GM23338 (cell line): Measurements from ENCODE around the gene NFKBIA. TPM values are rescaled to one million over a fixed set of nuclear protein-coding genes. Genes with fewer than 3 reads are reported as not detected.

Source experiments
- ATAC-seq: fragments of 200-7000 bp; cut with Tn5 transposase; 3 replicates; pipeline ENCODE4 v1.9.1; 2020
- DNase-seq: peaks from one replicate; pipeline ENCODE4 v3.0.0-alpha.2; 2015; ENCODE audit warnings: low spot score
- H2AFZ ChIP-seq: fragments of 200-600 bp; sonication (generic); 2 replicates; pipeline ENCODE4 v1.8.0; 2016; ENCODE audit warnings: antibody characterized with exemption, mild to moderate bottlenecking, moderate library complexity
- H3F3A ChIP-seq: fragments of 200-600 bp; sonication (generic); replicated peaks from 2 replicates; pipeline ENCODE4 v1.8.0; 2017; ENCODE audit warnings: antibody characterized with exemption, mixed run types, low read depth
- H3K27ac ChIP-seq: fragments of 200-600 bp; sonication (generic); 2 replicates; pipeline ENCODE4 v1.6.1; 2016; ENCODE audit warnings: low read depth
- H3K27me3 ChIP-seq: fragments of 200-600 bp; sonication (generic); 2 replicates; pipeline ENCODE4 v1.8.0; 2016; ENCODE audit warnings: mild to moderate bottlenecking, mixed run types, moderate library complexity; ENCODE audit not compliant: insufficient read depth
- H3K36me3 ChIP-seq: fragments of 200-600 bp; sonication (generic); 2 replicates; pipeline ENCODE4 v1.8.0; 2016; ENCODE audit warnings: mild to moderate bottlenecking; ENCODE audit not compliant: insufficient read depth
- H3K4me1 ChIP-seq: fragments of 200-600 bp; sonication (generic); 2 replicates; pipeline ENCODE4 v1.8.0; 2016; ENCODE audit warnings: mild to moderate bottlenecking, moderate library complexity; ENCODE audit not compliant: insufficient read depth
- H3K4me2 ChIP-seq: fragments of 200-600 bp; sonication (generic); 2 replicates; pipeline ENCODE4 v1.7.1; 2017; ENCODE audit warnings: mixed run types
- H3K4me3 ChIP-seq: fragments of 200-600 bp; sonication (generic); 2 replicates; pipeline ENCODE4 v1.6.1; 2016; ENCODE audit warnings: mixed run types
- H3K79me2 ChIP-seq: fragments of 200-600 bp; sonication (generic); replicated peaks from 2 replicates; pipeline ENCODE4 v1.8.0; 2017; ENCODE audit warnings: mild to moderate bottlenecking; ENCODE audit not compliant: insufficient read depth
- H3K9me2 ChIP-seq: fragments of 200-600 bp; sonication (generic); 2 replicates; pipeline ENCODE4 v1.8.0; 2017; ENCODE audit not compliant: insufficient read depth
- H4K20me1 ChIP-seq: fragments of 200-600 bp; sonication (generic); replicated peaks from 2 replicates; pipeline ENCODE4 v1.8.0; 2017; ENCODE audit warnings: mild to moderate bottlenecking; ENCODE audit not compliant: insufficient read depth
- H3K27ac Mint-ChIP-seq: 2 replicates; pipeline ENCODE4 v1.8.0; 2020; ENCODE audit warnings: inconsistent platforms, mild to moderate bottlenecking, moderate library complexity, mixed read lengths
- H3K27me3 Mint-ChIP-seq: 3 replicates; pipeline ENCODE4 v1.8.0; 2022; ENCODE audit warnings: low read depth, mild to moderate bottlenecking, moderate library complexity, mixed read lengths, inconsistent platforms; ENCODE audit not compliant: insufficient read depth, poor library complexity
- H3K36me3 Mint-ChIP-seq: 3 replicates; pipeline ENCODE4 v1.8.0; 2021; ENCODE audit warnings: low read depth, mild to moderate bottlenecking, inconsistent platforms, moderate library complexity, mixed read lengths
- H3K4me1 Mint-ChIP-seq: 3 replicates; pipeline ENCODE4 v1.8.0; 2020; ENCODE audit warnings: mild to moderate bottlenecking, inconsistent platforms, mixed read lengths
- H3K4me3 Mint-ChIP-seq: 3 replicates; pipeline ENCODE4 v1.8.0; 2021; ENCODE audit warnings: moderate library complexity, mild to moderate bottlenecking, inconsistent platforms, mixed read lengths
- H3K9me3 Mint-ChIP-seq: 3 replicates; pipeline ENCODE4 v1.8.0; 2020; ENCODE audit warnings: moderate library complexity, mild to moderate bottlenecking, inconsistent platforms, mixed read lengths
- CREB1 ChIP-seq: fragments of 250-450 bp; sonication (Bioruptor Pico); IDR thresholded peaks from 2 replicates; pipeline ENCODE4 v1.5.0; 2020; ENCODE audit warnings: low read depth, mild to moderate bottlenecking, moderate library complexity
- EZH2 ChIP-seq: fragments of 200-600 bp; sonication (generic); IDR thresholded peaks from one replicate; pipeline ENCODE4 v1.8.0; 2017; ENCODE audit warnings: antibody characterized with exemption, mild to moderate bottlenecking, low read depth; ENCODE audit not compliant: unreplicated experiment
- JUNB ChIP-seq: IDR thresholded peaks from one replicate; pipeline ENCODE4 v1.6.1; 2016; ENCODE audit warnings: antibody characterized with exemption; ENCODE audit not compliant: unreplicated experiment
- NANOG ChIP-seq: IDR thresholded peaks from 2 replicates; pipeline ENCODE4 v1.6.1; 2016; ENCODE audit warnings: antibody characterized with exemption, borderline replicate concordance
- POLR2AphosphoS5 ChIP-seq: IDR thresholded peaks from 2 replicates; pipeline ENCODE4 v1.6.1; 2016; ENCODE audit warnings: antibody characterized with exemption, low read depth
- STAT1 ChIP-seq: IDR thresholded peaks from one replicate; pipeline ENCODE4 v1.6.1; 2016; ENCODE audit warnings: antibody characterized with exemption; ENCODE audit not compliant: unreplicated experiment
- ZNF114 ChIP-seq: fragments of 250-450 bp; sonication (Bioruptor Pico); IDR thresholded peaks from 2 replicates; pipeline ENCODE4 v1.5.0; 2020; ENCODE audit warnings: mild to moderate bottlenecking, moderate library complexity
- ZNF331 ChIP-seq: fragments of 250-450 bp; sonication (Bioruptor Pico); IDR thresholded peaks from 2 replicates; pipeline ENCODE4 v1.5.0; 2020; ENCODE audit warnings: low read depth, mild to moderate bottlenecking, moderate library complexity
- polyA plus RNA-seq: library from polyadenylated mRNA; unstranded; fragments of >200 nt; fragmentation: Nextera tagmentation; extraction: Ambion mirVana; gene quantifications from 2 replicates; pipeline ENCODE4 v1.2.1, GENCODE V29; 2016
- total RNA-seq: library from RNA; depleted of rRNA; stranded (reverse); fragments of >200 nt; shearing (Covaris generic); gene quantifications from 2 replicates; pipeline ENCODE4 v1.2.3, GENCODE V29; 2014
- TF ChIP-seq, protein P1 (sequence below), 2 experiments: fragments of 200-600 bp in 1 of 2; sonication (generic) in 1 of 2; conservative IDR thresholded peaks; 2 replicates each; pipeline versions ENCODE4 v1.5.1 to v1.6.1; 2016 to 2017; ENCODE audit warnings: antibody characterized with exemption in 2 of 2, low read depth in 2 of 2, mild to moderate bottlenecking in 2 of 2, moderate library complexity in 1 of 2
- TF ChIP-seq, protein P2 (sequence below): IDR thresholded peaks from one replicate; pipeline ENCODE4 v1.6.1; 2018; ENCODE audit warnings: antibody characterized with exemption; ENCODE audit not compliant: unreplicated experiment

The NFKBIA gene
- total and polyA plus RNA-seq, 2 experiments from 2014 or later: 33.4 to 41.3 TPM

GRCh38 chr14:35405304-35405996 is 901 bp upstream of the NFKBIA start (continued):
- TF ChIP-seq EZH2 (no peak), JUNB (no peak), CREB1 (CRISPR knock-in tag) (no peak), ZNF114 (CRISPR knock-in tag) (no peak), POLR2AphosphoS5 (no peak), NANOG (no peak)
- TF ChIP-seq, protein P1, sequence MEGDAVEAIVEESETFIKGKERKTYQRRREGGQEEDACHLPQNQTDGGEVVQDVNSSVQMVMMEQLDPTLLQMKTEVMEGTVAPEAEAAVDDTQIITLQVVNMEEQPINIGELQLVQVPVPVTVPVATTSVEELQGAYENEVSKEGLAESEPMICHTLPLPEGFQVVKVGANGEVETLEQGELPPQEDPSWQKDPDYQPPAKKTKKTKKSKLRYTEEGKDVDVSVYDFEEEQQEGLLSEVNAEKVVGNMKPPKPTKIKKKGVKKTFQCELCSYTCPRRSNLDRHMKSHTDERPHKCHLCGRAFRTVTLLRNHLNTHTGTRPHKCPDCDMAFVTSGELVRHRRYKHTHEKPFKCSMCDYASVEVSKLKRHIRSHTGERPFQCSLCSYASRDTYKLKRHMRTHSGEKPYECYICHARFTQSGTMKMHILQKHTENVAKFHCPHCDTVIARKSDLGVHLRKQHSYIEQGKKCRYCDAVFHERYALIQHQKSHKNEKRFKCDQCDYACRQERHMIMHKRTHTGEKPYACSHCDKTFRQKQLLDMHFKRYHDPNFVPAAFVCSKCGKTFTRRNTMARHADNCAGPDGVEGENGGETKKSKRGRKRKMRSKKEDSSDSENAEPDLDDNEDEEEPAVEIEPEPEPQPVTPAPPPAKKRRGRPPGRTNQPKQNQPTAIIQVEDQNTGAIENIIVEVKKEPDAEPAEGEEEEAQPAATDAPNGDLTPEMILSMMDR (conservative IDR thresholded peaks at IDR 0.05; ENCODE audit: low read depth in 2 of 2): no peak

DNA sequence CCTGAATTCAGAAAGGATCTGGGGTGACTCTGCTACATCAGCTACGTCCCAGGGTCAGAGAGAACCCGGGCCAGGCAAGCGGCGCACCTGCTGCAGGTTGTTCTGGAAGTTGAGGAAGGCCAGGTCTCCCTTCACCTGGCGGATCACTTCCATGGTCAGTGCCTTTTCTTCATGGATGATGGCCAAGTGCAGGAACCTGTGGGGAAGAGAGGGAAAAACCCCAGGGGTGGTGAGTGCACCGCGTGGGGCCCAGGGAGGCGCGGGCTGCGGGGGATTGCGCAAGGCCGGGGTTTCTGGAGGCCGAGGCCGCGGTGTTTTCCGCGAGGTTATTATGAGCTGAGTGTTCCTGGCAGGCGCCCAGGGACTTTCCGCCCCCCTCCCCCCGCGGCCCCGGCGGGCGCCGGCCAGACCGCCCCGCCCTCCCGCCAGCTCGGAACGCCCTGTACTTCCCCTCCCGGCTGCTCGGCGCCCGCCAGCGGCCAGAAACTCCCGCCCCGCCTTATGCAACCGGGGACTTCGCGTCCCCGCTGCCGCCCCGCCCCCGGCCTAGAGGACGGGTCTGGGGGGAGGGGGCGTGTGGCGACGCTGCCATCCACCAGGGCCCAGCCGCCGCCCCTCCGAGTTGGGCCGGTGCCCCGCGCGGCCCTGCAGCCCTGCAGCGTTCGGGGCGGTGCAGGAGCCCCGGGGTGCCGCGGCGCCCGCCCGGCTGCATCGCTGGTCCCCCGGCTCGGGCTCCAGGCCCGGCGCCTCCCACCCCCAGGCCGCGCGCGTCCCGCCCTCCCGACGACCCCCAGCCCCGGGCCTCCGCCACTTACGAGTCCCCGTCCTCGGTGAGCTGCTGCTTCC is 723 bp downstream of the NFKBIA start:
- Histone ChIP-seq H4K20me1 (no peaks in the 10 kb centered on the region), H3K36me3 (peaks cover 32% of the 10 kb centered on the region; the same call in 1 of the 2 replicates), H3K27me3 (no peaks in the 10 kb centered on the region), H3F3A (peaks cover 19% of the 10 kb centered on the region; the same call in 1 of the 2 replicates), H2AFZ (peak overlapping the region; percentile 87), H3K4me3 (peak overlapping the region; percentile 96), H3K27ac (peak overlapping the region; percentile 92), H3K4me2 (peak overlapping the region; percentile 99), H3K79me2 (peaks cover 12% of the 10 kb centered on the region), H3K9me2 (no peaks in the 10 kb centered on the region), H3K4me1 (peaks cover 21% of the 10 kb centered on the region)
- H3K27ac Mint-ChIP-seq: peak overlapping the region; percentile 96
- TF ChIP-seq, protein P2, sequence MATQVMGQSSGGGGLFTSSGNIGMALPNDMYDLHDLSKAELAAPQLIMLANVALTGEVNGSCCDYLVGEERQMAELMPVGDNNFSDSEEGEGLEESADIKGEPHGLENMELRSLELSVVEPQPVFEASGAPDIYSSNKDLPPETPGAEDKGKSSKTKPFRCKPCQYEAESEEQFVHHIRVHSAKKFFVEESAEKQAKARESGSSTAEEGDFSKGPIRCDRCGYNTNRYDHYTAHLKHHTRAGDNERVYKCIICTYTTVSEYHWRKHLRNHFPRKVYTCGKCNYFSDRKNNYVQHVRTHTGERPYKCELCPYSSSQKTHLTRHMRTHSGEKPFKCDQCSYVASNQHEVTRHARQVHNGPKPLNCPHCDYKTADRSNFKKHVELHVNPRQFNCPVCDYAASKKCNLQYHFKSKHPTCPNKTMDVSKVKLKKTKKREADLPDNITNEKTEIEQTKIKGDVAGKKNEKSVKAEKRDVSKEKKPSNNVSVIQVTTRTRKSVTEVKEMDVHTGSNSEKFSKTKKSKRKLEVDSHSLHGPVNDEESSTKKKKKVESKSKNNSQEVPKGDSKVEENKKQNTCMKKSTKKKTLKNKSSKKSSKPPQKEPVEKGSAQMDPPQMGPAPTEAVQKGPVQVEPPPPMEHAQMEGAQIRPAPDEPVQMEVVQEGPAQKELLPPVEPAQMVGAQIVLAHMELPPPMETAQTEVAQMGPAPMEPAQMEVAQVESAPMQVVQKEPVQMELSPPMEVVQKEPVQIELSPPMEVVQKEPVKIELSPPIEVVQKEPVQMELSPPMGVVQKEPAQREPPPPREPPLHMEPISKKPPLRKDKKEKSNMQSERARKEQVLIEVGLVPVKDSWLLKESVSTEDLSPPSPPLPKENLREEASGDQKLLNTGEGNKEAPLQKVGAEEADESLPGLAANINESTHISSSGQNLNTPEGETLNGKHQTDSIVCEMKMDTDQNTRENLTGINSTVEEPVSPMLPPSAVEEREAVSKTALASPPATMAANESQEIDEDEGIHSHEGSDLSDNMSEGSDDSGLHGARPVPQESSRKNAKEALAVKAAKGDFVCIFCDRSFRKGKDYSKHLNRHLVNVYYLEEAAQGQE: no peak
- no peak for TF ChIP-seq CREB1 (CRISPR knock-in tag)
- no peak for TF ChIP-seq ZNF331 (CRISPR knock-in tag)
- TF ChIP-seq JUNB: no peak
- no peak for TF ChIP-seq EZH2
- no peak for TF ChIP-seq STAT1
- peak; percentile 32; the same call in 1 of the 2 replicates for TF ChIP-seq POLR2AphosphoS5
- ATAC-seq (peak; percentile 59), DNase-seq (peak; percentile 85)
- H3K4me3 Mint-ChIP-seq: peak overlapping the region; percentile 91
- peaks cover 45% of the 10 kb centered on the region for H3K36me3 Mint-ChIP-seq
- H3K4me1 Mint-ChIP-seq: peaks cover 47% of the 10 kb centered on the region
- H3K9me3 Mint-ChIP-seq: no peaks in the 10 kb centered on the region
- peaks cover 14% of the 10 kb centered on the region for H3K27me3 Mint-ChIP-seq
